HFFc6 (cell line): Measurements from ENCODE around the gene LCE1E. TPM values are rescaled to one million over a fixed set of nuclear protein-coding genes. Genes with fewer than 3 reads are reported as not detected.

Experiments
- DNase-seq: peaks from one replicate; pipeline ENCODE4 v3.0.0-alpha.2; 2018
- H3K27ac Mint-ChIP-seq: 2 replicates; pipeline ENCODE4 v1.8.0; 2020; ENCODE audit warnings: mild to moderate bottlenecking, mixed read lengths
- H3K27me3 Mint-ChIP-seq: 2 replicates; pipeline ENCODE4 v1.8.0; 2021; ENCODE audit warnings: mild to moderate bottlenecking, moderate library complexity, mixed read lengths; ENCODE audit not compliant: insufficient read depth
- H3K36me3 Mint-ChIP-seq: 2 replicates; pipeline ENCODE4 v1.8.0; 2021; ENCODE audit warnings: low read depth, mixed read lengths
- H3K4me1 Mint-ChIP-seq: 2 replicates; pipeline ENCODE4 v1.8.0; 2020; ENCODE audit warnings: low read depth, mixed read lengths
- H3K4me3 Mint-ChIP-seq: 2 replicates; pipeline ENCODE4 v1.8.0; 2020; ENCODE audit warnings: mild to moderate bottlenecking, moderate library complexity, mixed read lengths
- H3K9me3 Mint-ChIP-seq: 2 replicates; pipeline ENCODE4 v1.8.0; 2020; ENCODE audit warnings: mild to moderate bottlenecking, mixed read lengths
- total RNA-seq, 6 experiments: library from RNA; stranded (reverse); fragmentation: NEBNext Ultra II Directional; extraction: Animal tissue kit (Norgen Biotek cat#: 25700); gene quantifications; 2 replicates in 1 of 6; 3 replicates in 5 of 6; pipeline ENCODE4 v1.2.3, GENCODE V29; 2021
- TF ChIP-seq, protein P1 (sequence below): fragments of 200-600 bp; sonication (generic); IDR thresholded peaks from 2 replicates; pipeline ENCODE4 v1.5.0; 2021; ENCODE audit warnings: antibody characterized with exemption, mild to moderate bottlenecking

LCE1E gene
- total RNA-seq, 6 experiments from 2014 or later = not detected

DNA sequence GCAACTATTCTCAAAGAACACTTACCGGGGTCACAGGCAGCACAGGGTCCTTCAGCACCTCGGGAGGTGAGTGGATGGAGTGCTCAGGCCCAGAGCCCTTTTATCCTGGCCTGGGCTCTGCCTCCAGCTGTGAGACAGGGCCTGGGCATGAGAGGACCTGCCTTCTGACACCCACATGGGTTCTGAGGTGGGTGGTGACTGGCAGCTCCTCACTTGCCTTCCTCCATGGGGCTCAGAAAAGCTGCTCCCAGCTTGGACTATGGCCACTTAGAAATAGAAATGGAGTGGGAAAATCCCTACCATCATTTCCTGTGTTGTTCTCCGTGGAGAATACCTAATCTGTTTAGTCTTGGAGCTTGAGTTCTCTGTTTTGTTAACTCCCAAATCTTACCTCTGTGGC is 20.5 kb downstream of the LCE1E start, which contains the start of gene LCE1C:
TSS of gene LCE1C (minus strand) at position 76 of the 400 bp plus-strand sequence. CDS start 1,173 bp downstream, outside the sequence.
- Mint-ChIP-seq H3K27ac (no peak within 1 kb of the TSS), H3K4me1 (no peaks in the 10 kb centered on the region), H3K4me3 (no peak within 1 kb of the TSS), H3K27me3 (peaks cover 1% of the 10 kb centered on the region; the same call in 1 of the 2 replicates), H3K36me3 (no peaks in the 10 kb centered on the region), H3K9me3 (peaks cover 6% of the 10 kb centered on the region)
- TF ChIP-seq, protein P1, sequence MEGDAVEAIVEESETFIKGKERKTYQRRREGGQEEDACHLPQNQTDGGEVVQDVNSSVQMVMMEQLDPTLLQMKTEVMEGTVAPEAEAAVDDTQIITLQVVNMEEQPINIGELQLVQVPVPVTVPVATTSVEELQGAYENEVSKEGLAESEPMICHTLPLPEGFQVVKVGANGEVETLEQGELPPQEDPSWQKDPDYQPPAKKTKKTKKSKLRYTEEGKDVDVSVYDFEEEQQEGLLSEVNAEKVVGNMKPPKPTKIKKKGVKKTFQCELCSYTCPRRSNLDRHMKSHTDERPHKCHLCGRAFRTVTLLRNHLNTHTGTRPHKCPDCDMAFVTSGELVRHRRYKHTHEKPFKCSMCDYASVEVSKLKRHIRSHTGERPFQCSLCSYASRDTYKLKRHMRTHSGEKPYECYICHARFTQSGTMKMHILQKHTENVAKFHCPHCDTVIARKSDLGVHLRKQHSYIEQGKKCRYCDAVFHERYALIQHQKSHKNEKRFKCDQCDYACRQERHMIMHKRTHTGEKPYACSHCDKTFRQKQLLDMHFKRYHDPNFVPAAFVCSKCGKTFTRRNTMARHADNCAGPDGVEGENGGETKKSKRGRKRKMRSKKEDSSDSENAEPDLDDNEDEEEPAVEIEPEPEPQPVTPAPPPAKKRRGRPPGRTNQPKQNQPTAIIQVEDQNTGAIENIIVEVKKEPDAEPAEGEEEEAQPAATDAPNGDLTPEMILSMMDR = no peak
- DNase-seq = no peak

DNA sequence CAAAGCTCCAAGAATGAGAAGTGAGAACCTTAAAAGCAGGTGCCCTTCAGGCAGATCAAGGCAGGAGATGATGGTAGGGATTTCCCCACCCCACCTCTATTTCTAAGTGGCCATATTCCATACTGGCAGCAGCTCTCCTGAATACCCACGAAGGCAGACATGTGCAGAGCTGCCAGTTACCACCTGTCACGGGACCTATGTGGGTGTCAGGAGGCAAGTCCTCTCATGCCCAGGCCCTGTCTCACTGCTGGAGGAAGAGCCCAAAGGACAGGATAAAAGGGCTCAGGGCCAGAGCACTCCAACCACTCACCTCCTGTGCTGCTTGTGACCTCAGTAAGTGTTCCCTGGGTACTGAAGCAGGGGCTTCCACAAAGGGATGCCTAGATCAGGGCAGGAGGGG is 25.0 kb downstream of the LCE1E start:
- H3K27ac Mint-ChIP-seq = no peak overlapping the region
- H3K4me3 Mint-ChIP-seq = no peak overlapping the region
- no peaks in the 10 kb centered on the region for H3K36me3 Mint-ChIP-seq
- no peak for DNase-seq
- TF ChIP-seq, protein P1 = no peak
- no peaks in the 10 kb centered on the region; the same call in 1 of the 2 replicates for H3K9me3 Mint-ChIP-seq
- peaks cover 1% of the 10 kb centered on the region; the same call in 1 of the 2 replicates for H3K27me3 Mint-ChIP-seq
- H3K4me1 Mint-ChIP-seq = no peaks in the 10 kb centered on the region

DNA sequence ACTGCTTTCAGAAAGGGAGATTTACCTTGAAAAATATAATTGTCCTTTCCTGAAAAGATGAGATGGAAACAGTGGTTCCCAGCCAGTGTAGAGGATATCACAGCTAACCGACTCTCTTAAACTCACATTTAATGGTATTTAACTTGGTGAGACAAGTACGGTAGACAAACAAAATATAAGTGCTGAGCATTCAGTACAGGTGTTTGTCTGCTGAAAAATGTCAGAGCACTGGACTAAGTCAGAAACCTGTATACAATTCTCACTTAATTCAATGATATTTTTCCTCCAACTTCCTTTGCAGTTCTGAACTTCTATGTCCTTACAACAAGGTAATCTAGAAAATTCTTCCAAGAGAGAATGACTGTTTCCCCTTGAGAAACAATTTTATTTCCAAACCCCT is 25.6 kb downstream of the LCE1E start, which contains the start of gene LCE1B:
TSS of gene LCE1B (plus strand) at position 301 of the 400 bp plus-strand sequence. CDS start 476 bp downstream, outside the sequence.
- H3K36me3 Mint-ChIP-seq = no peaks in the 10 kb centered on the region
- no peak within 1 kb of the TSS for H3K27ac Mint-ChIP-seq
- no peak for DNase-seq
- peaks cover 5% of the 10 kb centered on the region; the same call in 1 of the 2 replicates for H3K27me3 Mint-ChIP-seq
- TF ChIP-seq, protein P1 = no peak
- no peak within 1 kb of the TSS for H3K4me3 Mint-ChIP-seq
- no peaks in the 10 kb centered on the region for H3K4me1 Mint-ChIP-seq
- no peaks in the 10 kb centered on the region; the same call in 1 of the 2 replicates for H3K9me3 Mint-ChIP-seq

DNA sequence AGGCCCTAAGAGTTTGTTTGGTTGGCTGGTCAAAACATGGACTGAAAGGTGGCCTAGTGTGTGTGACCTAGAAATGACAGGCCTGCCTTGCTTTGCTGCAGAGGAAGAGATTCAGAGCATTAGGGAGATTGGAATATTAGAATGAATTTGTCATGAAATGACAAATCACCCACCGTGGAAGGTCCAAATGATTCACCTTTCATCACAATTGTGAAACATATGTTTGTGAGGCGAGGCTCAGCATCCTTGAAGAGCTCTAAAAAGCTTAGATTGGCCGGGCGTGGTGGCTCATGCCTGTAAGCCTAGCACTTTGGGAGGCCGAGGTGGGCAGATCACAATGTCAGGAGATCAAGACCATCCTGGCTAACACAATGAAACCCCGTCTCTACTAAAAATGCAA is 31.3 kb downstream of the LCE1E start:
- Mint-ChIP-seq H3K27ac (no peak overlapping the region), H3K4me1 (no peaks in the 10 kb centered on the region), H3K27me3 (peaks cover 5% of the 10 kb centered on the region), H3K9me3 (peaks cover 14% of the 10 kb centered on the region), H3K36me3 (no peaks in the 10 kb centered on the region), H3K4me3 (no peak overlapping the region)
- no peak for DNase-seq
- TF ChIP-seq, protein P1 = no peak

DNA sequence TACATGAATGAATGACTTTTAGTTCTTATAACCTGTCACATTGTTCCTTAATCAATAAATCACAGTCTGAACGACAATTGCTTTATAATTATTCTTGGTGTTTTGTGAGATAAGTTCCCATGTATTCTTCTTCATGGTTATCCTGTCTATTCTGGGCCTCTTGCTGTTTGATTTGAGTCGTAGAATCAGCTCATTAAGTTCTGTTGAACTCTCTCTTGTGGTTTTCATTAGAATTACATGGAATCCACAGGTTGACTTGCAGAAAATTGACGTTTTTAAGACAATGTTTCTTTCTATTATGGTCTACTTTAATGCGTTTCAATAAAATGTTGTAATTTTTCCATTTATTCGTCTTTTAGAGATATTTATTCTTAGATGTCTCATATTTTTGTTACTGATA is 37.2 kb downstream of the LCE1E start:
- Mint-ChIP-seq H3K9me3 (peaks cover 20% of the 10 kb centered on the region), H3K27ac (no peak overlapping the region), H3K4me1 (no peaks in the 10 kb centered on the region), H3K36me3 (no peaks in the 10 kb centered on the region), H3K4me3 (no peak overlapping the region), H3K27me3 (peaks cover 4% of the 10 kb centered on the region)
- DNase-seq = no peak
- TF ChIP-seq, protein P1 = no peak

DNA sequence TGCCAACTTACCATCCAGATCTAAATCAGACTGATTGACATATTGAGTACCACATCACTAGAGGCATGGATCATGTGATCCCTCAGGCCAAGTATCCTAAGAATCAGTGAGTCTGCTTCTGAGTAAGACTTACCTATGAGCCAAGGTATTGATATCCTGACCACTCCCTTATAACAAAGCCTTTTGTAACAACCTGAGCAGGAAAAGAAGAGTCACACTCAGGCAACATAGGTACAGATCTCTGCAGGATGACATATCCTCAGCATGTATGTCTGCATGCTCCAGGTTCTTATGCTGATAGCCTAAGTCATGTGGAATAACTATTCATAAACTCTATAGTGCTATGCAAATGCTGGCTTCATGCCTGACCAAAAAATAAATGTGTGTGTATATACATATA is 38.9 kb downstream of the LCE1E start:
- DNase-seq = no peak
- Mint-ChIP-seq H3K4me3 (no peak overlapping the region), H3K4me1 (no peaks in the 10 kb centered on the region), H3K27ac (no peak overlapping the region), H3K27me3 (peaks cover 3% of the 10 kb centered on the region; the same call in 1 of the 2 replicates), H3K36me3 (no peaks in the 10 kb centered on the region), H3K9me3 (peaks cover 19% of the 10 kb centered on the region)
- TF ChIP-seq, protein P1 = no peak
